Panc1 (cell line): ENCODE measurements around the gene TBC1D2B. TPM values are rescaled to one million over a fixed set of nuclear protein-coding genes. Genes with fewer than 3 reads are reported as not detected.

Experiments
- ATAC-seq: fragments of 200-7000 bp; cut with Tn5 transposase; 2 replicates; pipeline ENCODE4 v1.9.1; 2020; ENCODE audit warnings: mild to moderate bottlenecking, moderate library complexity
- BruUV-seq: library from RNA; stranded (reverse); fragments of 400-500 nt; replicated peaks from 2 replicates; lab custom pipeline; 2021; lab: Mats Ljungman, UMichigan
- CTCF ChIA-PET: fragments of 300-600 bp; sonication (Branson Sonifier 250); formaldehyde crosslinking; loops from one replicate; lab custom pipeline; 2022; ENCODE audit warnings: antibody characterized with exemption; lab: Charles Lee
- POLR2A ChIA-PET: fragments of 300-600 bp; sonication (Branson Sonifier 250); formaldehyde crosslinking; loops from one replicate; lab custom pipeline; 2022; ENCODE audit warnings: antibody characterized with exemption; lab: Charles Lee
- DNase-seq: peaks from one replicate; pipeline ENCODE4 v3.0.0-alpha.2; 2010; ENCODE audit warnings: low read depth, low spot score
- H3K27ac ChIP-seq: 2 replicates; pipeline ENCODE4 v1.5.1; 2011; ENCODE audit warnings: mild to moderate bottlenecking, low read length, inconsistent platforms
- H3K27me3 ChIP-seq: fragments of 200-500 bp; sonication (Bioruptor generic); 2 replicates; pipeline ENCODE4 v1.6.0; 2014; ENCODE audit warnings: low read length, inconsistent platforms; ENCODE audit not compliant: control insufficient read depth, insufficient read depth
- H3K36me3 ChIP-seq: fragments of 200-500 bp; sonication (Bioruptor generic); 2 replicates; pipeline ENCODE4 v1.5.1; 2014; ENCODE audit warnings: inconsistent platforms, mild to moderate bottlenecking, low read length, moderate library complexity; ENCODE audit not compliant: control insufficient read depth, insufficient read depth
- H3K4me1 ChIP-seq: 2 replicates; pipeline ENCODE4 v1.5.1; 2011; ENCODE audit warnings: inconsistent platforms, mild to moderate bottlenecking, low read length, moderate library complexity; ENCODE audit not compliant: control insufficient read depth, insufficient read depth
- H3K4me3 ChIP-seq, 2 experiments: 2 replicates each; pipeline ENCODE4 v1.5.1; 2011 to 2012; ENCODE audit warnings: low read depth in 2 of 2, low read length in 2 of 2, mild to moderate bottlenecking in 2 of 2, inconsistent platforms in 1 of 2, moderate library complexity in 1 of 2
- H3K9me3 ChIP-seq: fragments of 200-500 bp; sonication (Bioruptor generic); 2 replicates; pipeline ENCODE4 v1.5.1; 2014; ENCODE audit warnings: low read depth, mild to moderate bottlenecking, inconsistent platforms, low read length, moderate library complexity; ENCODE audit not compliant: control insufficient read depth, insufficient read depth
- CTCF ChIP-seq: fragments of 450-650 bp; IDR thresholded peaks from 2 replicates; pipeline ENCODE4 v1.5.1; 2017; ENCODE audit warnings: mild to moderate bottlenecking
- POLR2AphosphoS5 ChIP-seq: IDR thresholded peaks from 2 replicates; pipeline ENCODE4 v1.6.1; 2012; ENCODE audit warnings: mild to moderate bottlenecking, low read depth, low read length, moderate library complexity
- REST ChIP-seq, 2 experiments: IDR thresholded peaks; 2 replicates each; pipeline ENCODE4 v1.6.1; 2011 to 2012; ENCODE audit warnings: low read depth in 2 of 2, control low read depth in 1 of 2, low read length in 1 of 2, mild to moderate bottlenecking in 1 of 2, moderate library complexity in 1 of 2; ENCODE audit not compliant: insufficient read depth in 1 of 2
- SIN3A ChIP-seq: IDR thresholded peaks from 2 replicates; pipeline ENCODE4 v1.6.1; 2012; ENCODE audit warnings: low read depth, mild to moderate bottlenecking, low read length, moderate library complexity, borderline replicate concordance; ENCODE audit not compliant: insufficient read depth
- TCF7L2 ChIP-seq: IDR thresholded peaks from 2 replicates; pipeline ENCODE4 v1.6.1; 2011; ENCODE audit warnings: mild to moderate bottlenecking, low read depth, low read length, inconsistent platforms
- in situ Hi-C: cut with HindIII; loops from 2 replicates; pipeline ENCODE4 v1.10.0; 2016; ENCODE audit warnings: low sequenced_read_pairs, low pct_unique_long_range_greater_than_20kb
- intact Hi-C: fragments of 100-400 bp; cut with micrococcal nuclease; formaldehyde crosslinking; loops from one replicate; pipeline ENCODE4 v1.10.0; 2022; ENCODE audit not compliant: unreplicated experiment
- total RNA-seq: library from RNA; stranded (reverse); gene quantifications from one replicate; pipeline ENCODE4 v1.2.1, GENCODE V29; 2021; ENCODE audit not compliant: unreplicated experiment

Gene TBC1D2B
- total RNA-seq, 1 experiment from 2014 or later: 59.3 TPM

- H3K9me3 ChIP-seq: no peaks in the 10 kb centered on the region
- H3K27me3 ChIP-seq: no peaks in the 10 kb centered on the region
- H3K36me3 ChIP-seq: no peaks in the 10 kb centered on the region
- no peak for TF ChIP-seq SIN3A
- TF ChIP-seq POLR2AphosphoS5: no peak
- no peak for TF ChIP-seq REST (IDR thresholded peaks at IDR 0.05; ENCODE audit: insufficient read depth in 1 of 2, low read depth in 2 of 2, low read length in 1 of 2)
- TF ChIP-seq TCF7L2: no peak
- no peak for TF ChIP-seq CTCF
- H3K4me3 ChIP-seq: no peak overlapping the region
- no peaks in the 10 kb centered on the region for H3K4me1 ChIP-seq
- H3K27ac ChIP-seq: no peak overlapping the region
- intact Hi-C loops (loop anchor here (2.0 to 5.0 kb wide), 2 partner anchors 86 to 129 kb away; no protein-coding TSS in a partner anchor), in situ Hi-C loops (no loop called here)
- ATAC-seq: no peak
- BruUV-seq: no TSS peak
- DNase-seq: no peak
- ChIA-PET CTCF (interaction anchor here (0.7 to 0.8 kb wide), 3 partner anchors 10 to 129 kb away, joined by 3 to 4 read pairs (median 4); no protein-coding TSS in a partner anchor), POLR2A (no interaction called here)
Observed at GRCh38 chr15:78111788-78112187, 34.3 kb upstream of the TBC1D2B start.

DNA sequence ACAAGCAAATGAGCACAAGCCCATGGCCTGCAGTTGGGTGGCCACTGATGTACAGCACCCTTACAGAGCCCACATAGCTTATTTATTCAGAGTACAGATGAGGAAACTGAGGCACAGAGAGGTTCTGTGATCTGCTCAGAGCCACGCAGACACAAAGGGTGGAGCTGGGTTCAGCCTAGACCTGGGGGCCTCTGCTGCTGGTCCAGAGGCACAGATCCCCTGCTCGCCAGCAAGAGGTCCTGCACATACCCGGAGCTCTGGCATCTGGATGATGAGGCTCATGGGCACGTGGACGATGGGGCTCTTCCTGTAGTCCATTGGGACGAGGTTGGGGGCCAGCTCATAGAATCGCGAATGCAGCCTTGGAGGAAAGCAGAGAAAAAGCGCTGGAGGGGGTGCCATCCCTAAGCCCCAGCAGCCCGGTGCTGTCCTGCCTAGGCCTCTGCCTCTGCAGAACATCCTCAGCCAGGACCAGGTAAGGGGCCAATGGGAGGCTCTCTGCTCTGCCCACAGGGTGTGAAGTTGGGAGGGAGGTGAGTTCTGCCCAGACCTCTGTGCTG lies 33.5 kb upstream of the TBC1D2B start:
- Histone ChIP-seq H3K27me3 (no peaks in the 10 kb centered on the region), H3K4me1 (no peaks in the 10 kb centered on the region), H3K4me3 (no peak overlapping the region), H3K36me3 (no peaks in the 10 kb centered on the region), H3K9me3 (no peaks in the 10 kb centered on the region), H3K27ac (no peak overlapping the region)
- no peak for TF ChIP-seq SIN3A
- no TSS peak for BruUV-seq
- ATAC-seq: no peak
- CTCF ChIA-PET: interaction anchor here (0.6 to 1.4 kb wide), 3 partner anchors 17 to 152 kb away, joined by 4 to 5 read pairs (median 4); no protein-coding TSS in a partner anchor
- intact Hi-C loops: loop anchor here (5.0 kb wide), 1 partner anchor 86 kb away; no protein-coding TSS in a partner anchor
- DNase-seq: no peak
- in situ Hi-C loops: no loop called here
- POLR2A ChIA-PET: interaction anchor here (0.6 kb wide), 1 partner anchor 131 kb away, joined by 3 read pairs; no protein-coding TSS in a partner anchor

- intact Hi-C loops: loop anchor here (5.0 kb wide), 1 partner anchor 87 kb away; no protein-coding TSS in a partner anchor
- in situ Hi-C loops: no loop called here
- Histone ChIP-seq H3K27ac (no peak overlapping the region), H3K4me3 (no peak overlapping the region), H3K9me3 (no peaks in the 10 kb centered on the region), H3K4me1 (no peaks in the 10 kb centered on the region), H3K27me3 (no peaks in the 10 kb centered on the region), H3K36me3 (no peaks in the 10 kb centered on the region)
- no TSS peak for BruUV-seq
- ChIA-PET POLR2A (no interaction called here), CTCF (interaction anchor here (0.5 to 1.4 kb wide), 6 partner anchors 18 to 876 kb away, joined by 3 to 13 read pairs (median 4); no protein-coding TSS in a partner anchor)
- TF ChIP-seq SIN3A (no peak), POLR2AphosphoS5 (no peak), TCF7L2 (no peak), CTCF (no peak), REST (IDR thresholded peaks at IDR 0.05; ENCODE audit: insufficient read depth in 1 of 2, low read depth in 2 of 2, low read length in 1 of 2) (no peak)
- ATAC-seq (no peak), DNase-seq (no peak)
Observed at GRCh38 chr15:78110096-78110495, 32.6 kb upstream of the TBC1D2B start.
